HG03039 (cell line): ENCODE measurements around the gene TANC1.
A peak's percentile ranks its signal among the peaks of the same experiment; 100 is the strongest.
"Not testable (repeated sequence)": the region's sequence is repeated elsewhere in the genome, so short reads cannot be mapped to it uniquely, and the experiment has no call there.

Experiments used
- ATAC-seq: cut with Tn5 transposase; IDR thresholded peaks from one replicate; pipeline ENCODE4 v1.9.1; 2021; ENCODE audit warnings: mild to moderate bottlenecking, moderate library complexity; ENCODE audit not compliant: unreplicated experiment

Gene TANC1

DNA sequence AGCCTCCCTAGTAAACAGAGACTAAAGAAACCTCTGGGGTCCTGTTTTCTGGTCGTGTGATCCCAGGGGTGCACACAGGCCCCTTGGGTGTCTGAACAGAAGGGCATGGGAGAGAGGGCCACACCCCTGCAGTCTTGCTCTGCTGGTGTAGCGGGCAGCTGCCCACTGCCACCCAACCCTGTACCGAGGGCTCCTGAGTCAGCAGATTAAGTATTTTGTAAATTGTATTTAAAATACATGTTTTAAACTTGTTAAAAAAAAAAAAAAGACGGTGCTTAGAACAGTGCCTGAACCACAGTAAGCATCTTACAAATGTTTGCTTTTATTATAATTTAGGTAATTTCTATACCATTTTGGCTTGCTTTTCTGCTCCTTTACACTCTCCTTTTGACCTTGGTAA lies 113.7 kb downstream of the TANC1 start:
- no peak for ATAC-seq

DNA sequence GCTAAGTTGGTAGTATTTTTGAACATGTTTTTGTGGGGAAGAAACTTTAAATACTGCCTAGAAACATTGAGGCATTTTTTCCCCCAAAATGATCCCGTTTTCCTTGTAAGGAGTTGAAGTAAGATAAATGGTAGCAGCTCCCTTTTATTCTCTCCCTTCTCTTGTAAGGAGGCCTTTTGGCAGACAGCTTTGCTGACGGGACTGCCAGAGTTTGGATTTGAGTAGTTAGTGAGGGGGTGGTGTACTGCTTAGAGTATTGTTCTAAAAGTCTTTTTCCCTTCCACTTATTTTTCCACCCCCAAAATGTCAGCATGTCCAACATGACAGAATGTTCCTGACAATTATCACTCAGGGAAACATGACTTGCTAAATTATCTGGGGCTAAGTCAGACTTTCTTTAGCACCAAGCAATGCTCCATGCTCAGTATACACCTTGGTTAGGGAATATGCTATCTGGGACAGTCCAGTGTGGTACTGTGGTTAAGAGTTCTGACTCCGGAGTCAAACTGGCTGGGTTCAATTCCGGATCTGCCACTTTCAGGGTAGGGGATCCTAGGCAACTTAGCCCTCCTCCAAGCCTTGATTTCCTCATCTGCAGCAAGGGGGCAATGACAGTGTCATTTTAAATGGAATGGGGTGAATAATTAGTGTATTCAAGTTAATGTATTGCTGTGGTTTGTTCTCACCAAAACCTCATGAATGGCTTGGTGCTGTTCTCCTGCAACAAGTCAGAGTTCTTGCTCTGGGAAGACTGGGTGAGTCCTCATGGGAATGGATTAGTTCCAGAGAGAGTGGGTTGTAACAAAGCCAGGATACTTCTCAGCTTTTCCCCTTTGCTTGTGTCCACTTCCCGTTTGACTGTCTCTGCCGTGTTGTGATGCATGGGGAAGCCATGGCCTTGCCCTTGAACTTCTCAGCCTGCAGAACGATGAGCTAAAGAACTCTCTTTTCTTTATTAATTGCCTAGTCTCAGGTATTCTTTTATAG lies 116.2 kb downstream of the TANC1 start:
- ATAC-seq = no peak

DNA sequence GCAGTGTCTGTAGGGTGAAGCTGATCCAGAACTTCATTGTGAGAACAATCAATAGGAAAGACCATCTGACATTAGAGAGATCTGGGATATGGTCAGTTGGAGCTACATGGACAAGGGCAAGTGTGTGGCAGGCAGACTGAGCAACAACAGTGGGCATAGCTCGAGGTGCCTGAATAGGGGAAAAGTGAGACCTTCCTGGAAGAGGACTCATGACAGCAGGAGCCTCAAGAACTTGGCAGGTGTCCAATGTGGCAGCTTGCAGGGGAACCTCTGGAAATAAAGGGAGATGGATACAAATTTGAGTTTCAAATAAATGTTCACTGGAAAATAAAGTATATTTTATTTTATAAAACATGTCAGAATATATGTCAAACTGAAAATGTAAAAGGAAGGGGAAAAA lies 117.9 kb downstream of the TANC1 start:
- ATAC-seq = no peak

DNA sequence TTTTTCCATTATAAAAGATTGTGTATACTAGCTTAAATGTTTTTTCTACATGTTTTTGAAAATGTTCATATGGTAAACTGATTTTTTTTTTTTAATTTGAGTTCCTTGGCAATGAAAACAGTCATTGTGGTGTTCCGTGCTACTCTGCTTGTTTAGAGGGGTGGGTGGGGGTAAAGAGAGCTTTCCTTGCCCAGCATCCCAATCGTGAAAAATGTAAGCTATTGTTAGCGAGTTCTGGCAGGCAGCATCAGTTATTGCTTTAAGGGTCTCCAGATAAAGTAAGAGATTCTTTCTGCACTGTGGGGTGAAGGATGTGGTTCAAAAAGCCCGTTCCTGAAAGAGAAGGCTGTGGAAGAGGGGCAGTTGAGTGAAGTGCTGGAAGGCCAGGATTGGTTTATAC lies 118.4 kb downstream of the TANC1 start:
- ATAC-seq = no peak

DNA sequence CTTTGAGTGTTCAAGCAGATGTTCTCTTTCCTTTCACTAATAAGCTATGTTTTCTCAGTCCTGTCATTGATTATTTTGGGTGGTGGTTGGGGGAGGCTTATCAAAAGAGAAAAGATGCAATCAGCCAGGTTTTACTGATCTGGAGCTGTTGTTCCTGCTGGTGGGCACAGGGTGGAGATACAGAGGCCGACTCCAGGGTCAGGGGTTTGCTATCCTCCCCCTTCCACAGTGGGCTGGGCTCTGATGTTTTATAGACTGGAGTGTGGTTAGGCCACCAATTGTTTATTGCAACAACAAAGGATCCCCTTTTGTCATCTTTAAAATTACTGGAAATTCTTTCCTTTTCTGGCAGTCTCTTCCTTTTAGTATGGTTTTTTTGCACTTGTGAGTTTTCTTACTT lies 120.5 kb downstream of the TANC1 start:
- ATAC-seq = no peak

DNA sequence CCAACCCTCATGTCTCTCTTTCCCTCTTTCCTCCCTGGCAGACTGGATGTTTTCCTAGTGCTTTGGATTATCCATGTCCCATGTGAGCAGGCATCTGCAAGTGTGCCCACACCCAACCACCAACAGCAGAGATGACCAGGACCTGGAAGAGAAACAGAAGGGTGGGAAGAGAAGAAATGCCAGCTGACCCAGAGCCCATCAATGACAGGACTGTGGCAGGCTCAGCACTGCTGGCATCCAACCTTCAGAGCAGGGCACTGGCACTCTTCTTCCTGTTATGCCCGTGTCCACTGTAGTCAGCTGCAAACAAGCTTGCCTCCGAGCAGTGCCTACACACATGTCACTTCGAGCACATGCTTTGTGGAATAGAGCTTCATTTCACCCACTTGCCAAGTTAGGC lies 121.1 kb downstream of the TANC1 start:
- ATAC-seq = no peak

DNA sequence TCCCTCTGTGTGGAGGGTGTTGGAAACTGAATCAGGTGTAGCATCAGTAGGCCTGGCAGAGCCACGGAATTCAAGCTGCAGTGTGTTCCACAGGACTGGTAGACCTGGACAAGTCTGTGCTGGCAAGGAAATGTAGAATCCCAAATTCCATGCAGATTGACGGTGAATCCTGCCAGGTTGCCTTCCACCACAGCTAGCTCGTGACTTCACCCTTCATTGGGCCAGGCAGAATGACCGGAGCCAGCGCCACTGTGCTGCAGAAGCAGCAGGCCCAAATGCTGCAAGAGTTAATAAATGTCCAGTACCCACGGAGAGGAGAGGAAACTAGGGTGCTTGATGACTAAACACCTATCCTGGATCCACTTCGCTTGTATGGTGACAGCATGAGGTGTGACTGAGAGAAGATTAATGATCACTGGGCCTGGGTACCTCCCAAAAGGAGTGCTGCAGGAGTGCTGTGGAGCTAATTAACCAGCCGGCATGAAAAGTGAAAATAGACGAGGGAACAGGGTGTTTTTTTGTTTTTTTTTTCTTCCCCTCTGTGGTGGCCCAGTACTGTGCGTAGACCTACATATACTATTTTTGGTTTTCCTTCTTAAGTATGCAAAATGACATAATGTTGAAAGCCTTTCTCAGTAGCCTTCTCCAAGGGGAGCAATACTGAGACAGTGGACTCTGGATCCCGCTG lies 122.2 kb downstream of the TANC1 start:
- ATAC-seq = peak; percentile 80

DNA sequence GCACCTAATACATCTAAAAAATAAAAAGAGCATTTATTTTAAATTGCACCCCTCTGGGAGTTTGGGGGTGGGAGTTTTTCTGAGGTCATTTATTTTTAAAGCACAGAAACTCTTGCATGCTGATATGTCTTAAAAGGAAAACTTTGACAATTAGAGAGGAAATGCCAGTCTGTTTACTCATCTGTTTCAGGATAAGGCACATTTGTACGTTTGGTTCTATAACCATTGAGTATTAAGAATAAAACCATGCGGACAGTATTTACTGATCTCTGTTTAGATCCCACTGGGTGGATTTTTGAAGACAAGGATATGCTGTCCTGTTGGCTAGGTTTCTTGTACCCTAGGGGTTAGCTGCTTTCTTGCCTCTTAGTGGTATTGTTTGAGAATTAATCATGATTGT lies 122.9 kb downstream of the TANC1 start:
- no peak for ATAC-seq

DNA sequence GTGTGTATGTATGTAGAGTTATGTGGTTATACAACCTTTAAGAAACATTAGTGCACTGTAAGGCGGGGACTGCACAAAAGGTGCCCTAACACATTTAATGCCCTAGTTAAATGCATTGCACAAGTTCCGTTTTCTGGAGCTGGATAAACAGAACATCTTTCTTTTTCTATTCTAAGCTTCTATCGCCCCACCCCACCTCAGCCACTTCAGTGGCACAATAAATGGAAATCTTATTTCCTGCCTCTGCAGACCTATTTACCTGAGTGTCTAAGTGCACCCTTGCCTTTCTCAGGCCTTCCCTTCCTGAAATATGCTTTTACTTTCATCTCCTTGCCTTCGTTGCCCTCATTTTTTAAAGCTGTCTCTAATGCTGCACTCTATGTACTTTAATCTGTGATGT lies 123.5 kb downstream of the TANC1 start:
- ATAC-seq = no peak

DNA sequence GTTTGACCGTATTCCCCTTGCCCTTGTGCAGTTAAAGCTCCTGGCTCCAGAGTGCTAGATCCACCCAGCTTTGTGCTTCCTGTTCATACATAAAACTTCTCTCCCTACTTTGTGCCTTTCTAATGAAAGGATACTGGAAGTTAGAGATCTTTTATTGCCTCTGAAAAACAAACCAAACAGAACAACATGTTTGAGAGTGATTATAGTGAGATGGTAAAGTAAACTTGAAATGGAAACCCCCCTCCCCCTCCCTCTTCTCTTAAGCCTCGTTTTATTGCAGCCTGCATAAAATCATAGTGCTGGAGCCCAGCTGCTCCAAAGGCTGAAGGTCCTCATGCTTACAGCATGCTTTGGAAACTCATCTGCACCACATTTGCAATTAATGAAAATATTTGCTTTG lies 125.1 kb downstream of the TANC1 start:
- no peak for ATAC-seq

DNA sequence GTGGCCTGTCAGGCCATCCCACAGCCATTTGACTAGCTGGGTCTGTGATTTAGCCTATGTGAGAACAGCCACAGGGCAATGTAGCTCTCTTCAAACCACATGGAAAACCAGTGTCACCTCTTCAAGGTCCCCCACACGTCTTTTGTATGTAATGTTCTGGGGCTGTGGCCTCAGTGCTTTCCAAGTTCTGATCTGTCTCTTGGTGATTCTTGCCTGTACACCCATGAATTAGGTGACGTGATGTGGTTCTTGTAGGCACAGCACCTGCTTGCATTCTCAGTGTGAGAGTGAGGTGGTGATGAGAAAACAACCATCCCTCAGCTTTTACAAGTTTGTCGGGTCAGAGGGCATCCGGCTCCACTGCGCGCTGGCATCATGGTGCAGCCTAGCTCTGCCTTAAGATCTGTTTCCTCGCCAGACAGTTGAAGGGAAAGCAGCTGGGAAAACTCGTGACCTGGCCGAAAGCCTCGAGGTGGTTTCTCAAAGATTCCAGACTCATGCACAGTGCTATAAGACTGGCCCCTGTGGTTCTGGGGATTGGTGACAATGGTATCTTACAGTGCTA lies 125.8 kb downstream of the TANC1 start:
- ATAC-seq = no peak

DNA sequence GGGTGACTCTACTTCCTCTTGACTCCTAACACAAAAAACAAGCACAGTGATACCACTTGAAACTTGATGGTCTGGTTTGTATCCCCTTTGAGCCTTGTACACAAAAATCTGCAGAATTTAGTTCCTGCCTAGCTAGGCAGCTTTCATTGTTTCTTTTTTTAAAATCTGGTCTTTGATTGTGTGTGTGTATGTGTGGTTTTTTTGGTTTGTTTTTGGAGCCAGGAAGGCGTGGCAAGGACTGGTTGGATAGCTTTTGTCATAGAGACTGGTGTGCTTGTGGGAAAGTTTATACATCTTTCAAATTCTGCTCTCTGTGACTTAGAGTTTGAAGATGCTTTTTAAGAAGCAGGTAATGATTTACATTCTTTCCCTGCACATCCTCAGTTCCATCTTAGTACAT lies 127.4 kb downstream of the TANC1 start:
- no peak for ATAC-seq

DNA sequence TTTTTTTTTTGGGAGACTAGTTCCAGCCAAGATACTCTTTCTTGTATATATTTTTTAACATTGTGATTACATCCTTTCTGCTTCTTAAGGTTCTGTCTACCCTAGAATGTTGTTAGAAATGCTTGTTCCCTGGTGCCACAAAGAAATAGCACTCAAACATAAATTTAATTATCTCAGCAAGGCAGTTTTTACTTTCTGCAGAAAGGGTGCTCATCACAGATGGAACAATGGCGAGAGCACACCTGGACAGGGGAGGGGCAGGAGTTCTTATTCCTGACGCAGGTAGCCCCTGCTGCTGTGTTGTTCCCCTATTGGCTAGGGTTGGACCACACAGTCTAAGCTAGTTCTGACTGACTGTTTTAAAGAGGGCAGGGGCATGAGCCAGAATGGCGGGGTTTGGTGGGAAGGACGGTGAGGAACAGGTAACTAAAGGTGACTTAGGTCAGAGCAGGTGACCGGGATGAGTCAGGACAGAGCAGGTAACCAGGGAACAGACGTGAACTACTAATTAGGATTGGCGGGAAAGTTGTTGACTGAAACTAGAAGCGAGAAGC lies 127.9 kb downstream of the TANC1 start:
- not testable (repeated sequence) for ATAC-seq

DNA sequence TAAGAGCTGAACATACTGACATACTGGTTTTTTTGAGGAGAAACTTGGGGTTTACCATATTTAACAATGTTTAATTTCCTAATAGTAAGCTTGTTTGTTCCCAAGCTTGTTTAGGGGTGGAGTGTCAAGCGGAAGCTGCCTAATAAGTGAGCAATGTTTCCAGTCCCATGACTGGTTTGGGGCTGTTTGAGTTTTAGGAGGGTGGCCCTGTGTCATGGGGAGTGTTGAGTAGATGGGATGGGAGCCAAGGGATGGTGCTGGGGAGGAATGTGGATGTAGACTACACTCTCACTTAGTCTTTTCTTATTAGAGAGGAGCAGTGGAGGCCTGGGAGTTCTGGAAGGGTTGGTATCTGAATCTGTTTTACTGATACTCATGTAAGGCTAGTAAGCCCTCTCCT lies 128.5 kb downstream of the TANC1 start:
- ATAC-seq = no peak

DNA sequence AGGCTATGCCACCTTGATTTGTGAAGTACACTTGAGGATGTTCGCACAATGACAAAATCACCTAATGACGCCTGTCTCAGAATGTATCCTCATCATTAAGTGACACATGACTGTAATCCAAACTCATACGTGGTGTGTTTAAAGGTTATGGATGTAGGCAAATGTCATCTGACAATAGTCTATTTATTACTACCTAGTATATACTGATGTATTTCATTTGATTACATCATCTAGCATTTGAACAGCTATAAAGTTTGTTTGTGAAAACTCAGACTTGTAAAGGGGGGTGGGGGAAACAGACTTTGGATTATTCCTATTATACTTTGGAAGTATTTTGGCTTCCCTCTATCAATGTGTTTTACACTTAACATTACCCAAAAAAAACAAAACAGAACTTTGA lies 129.9 kb downstream of the TANC1 start:
- no peak for ATAC-seq

DNA sequence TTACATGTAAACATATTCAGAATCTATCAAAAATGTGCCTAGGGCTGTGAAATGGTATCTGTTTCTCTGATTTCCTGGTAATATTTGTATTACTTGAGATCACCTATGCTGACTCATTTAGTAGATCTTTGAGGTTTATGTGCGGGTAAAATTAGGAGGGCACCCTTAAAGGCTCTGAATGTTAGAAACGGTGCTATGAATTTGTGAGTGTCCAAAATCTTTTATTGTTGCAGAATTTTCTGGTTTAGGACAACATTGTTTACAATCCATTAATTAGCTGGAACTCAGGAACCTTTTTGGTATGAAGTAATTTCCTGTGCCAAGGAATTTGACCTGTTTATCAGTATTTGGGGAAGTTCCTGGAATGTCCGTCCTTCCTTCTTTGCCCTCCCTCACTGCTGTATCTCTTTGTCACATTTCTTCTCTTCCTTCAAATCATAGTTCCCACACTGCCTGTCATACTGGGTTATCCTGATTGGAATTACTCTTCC lies 130.5 kb downstream of the TANC1 start:
- no peak for ATAC-seq

DNA sequence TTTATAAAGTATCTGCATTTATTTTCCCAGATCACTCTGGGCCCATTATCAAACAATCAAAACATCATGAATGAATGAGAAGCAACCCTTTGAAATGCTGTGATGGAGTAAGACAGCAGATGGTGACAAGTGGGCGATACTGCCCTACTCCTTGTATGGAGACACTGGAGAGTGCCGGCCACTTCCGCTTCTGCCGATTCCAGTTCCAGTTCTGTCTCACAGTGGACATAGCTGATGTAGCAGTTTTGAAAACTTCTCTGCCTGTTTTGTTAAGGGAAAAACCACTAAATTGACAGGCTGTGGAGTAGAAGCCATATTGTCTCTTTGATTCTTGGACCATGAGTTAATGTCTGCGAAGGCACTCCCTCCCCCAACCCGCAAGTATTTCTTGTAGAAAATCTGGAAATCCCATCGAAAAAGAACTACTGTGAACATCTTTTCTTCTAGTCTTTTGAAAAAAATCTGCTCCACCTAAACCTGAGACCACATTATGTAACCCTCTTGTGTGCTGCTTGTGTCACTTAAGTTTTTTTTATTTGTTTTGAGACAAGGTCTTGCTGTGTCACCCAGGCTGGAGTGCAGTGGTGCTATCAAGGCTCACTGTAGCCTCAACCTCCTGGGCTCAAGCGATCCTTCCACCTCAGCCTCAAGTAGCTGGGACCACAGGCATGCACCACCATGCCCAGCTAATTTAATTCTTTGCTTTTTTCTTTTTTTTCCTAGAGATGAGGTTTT lies 133.5 kb downstream of the TANC1 start:
- no peak for ATAC-seq

DNA sequence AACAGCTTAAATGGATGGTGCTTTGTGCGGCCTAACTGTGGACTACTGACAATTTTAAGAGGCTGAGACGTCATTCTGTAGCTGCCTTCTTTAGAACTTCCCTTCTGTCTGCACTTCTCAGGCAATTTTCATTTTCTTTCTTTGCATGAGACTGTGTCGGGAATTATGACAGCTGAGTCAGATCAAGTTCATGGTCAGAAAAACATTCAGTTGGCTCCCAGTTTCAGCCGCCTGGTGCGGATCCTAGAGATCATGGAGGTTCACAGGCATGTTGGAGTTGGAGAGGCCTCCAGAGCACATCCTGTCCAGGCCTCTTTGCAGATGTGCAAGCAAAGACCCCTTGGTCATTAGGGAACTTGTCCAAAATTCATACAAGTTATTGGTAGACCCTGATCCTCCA lies 135.0 kb downstream of the TANC1 start:
- ATAC-seq = no peak

DNA sequence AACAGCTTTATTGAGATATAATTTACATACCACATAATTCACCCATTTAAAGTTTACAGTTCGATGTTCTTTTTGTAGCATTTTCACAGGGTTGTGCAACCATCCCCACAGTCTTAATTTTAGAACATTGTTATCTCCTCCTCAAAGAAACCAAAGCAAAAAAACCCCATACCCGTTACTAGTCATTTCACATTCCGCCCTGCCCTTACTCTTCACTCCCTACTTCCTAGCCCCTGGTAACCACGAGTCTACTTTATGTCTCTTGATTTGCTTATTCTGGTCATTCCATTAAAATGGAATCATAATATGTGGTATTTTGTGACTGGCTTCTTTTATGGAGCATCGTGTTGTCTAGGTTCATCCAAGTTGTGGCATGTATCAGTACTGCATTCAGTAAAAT lies 137.7 kb downstream of the TANC1 start:
- ATAC-seq = no peak

DNA sequence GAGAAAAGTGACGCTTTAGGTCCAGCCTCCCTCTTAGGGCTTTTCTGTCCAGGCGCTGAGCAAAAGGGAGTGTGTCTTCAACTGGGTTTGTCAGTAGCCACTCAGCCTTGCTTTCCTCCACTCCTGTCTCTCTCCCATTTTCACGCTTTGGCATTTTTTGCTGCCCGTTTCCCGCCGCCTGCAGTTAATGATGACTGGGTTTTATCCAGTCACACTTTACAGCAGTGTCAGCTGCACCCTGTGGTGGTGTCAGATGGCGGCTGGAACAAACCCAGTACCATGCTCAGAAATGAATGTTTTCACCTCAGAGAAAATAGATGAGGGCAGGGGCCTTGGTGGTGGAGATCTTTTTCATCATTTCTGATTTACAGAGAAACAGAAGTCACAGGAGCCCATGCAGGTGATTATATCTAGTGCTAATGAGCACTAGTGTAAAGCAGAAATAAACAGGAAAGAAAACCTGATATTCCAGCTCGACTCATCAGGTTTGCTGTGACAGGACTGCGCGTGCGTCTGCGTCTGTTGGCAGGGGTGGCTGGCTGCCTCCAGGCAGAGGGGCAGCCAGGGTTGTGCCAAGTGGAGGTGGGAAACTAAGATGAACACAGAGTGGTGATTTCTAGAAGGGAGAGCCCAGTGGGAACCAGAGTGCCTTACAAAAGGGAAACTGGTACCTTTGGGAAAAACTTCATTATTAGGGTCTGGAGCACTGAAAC lies 139.9 kb downstream of the TANC1 start:
- no peak for ATAC-seq
